ENCODE results near the gene OR52H1. TPM values are rescaled to one million over a fixed set of nuclear protein-coding genes. Genes with fewer than 3 reads are reported as not detected.
"Not testable (repeated sequence)": the region's sequence is repeated elsewhere in the genome, so short reads cannot be mapped to it uniquely, and the experiment has no call there.

Gene OR52H1
- not detected for polyA plus RNA-seq (ENCODE audit: insufficient read length)

DNA sequence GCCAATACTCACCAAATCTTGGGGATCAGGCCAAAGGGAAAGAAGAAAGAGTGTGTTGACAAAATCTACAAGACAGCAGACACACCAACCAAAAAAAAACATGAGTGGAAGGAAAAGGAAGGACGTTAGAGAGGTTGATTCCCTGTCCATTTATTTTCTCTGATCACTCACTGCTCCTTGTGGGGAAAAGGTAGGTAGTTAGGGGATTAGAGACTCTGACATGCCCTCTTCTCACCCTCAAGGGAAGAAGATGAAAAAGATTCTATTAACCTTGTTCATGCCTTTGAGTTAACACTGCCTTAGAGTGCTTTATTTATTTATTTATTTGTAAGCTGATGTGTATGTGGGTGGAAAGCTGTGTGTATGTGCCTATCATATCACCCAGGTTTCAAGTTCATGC is at the start of gene OR52H1:
TSS of gene OR52H1 (minus strand) at position 101 of the 400 bp plus-strand sequence. CDS start 3,035 bp downstream, outside the sequence.
- DNase-seq (ENCODE audit: low read depth): no peak

DNA sequence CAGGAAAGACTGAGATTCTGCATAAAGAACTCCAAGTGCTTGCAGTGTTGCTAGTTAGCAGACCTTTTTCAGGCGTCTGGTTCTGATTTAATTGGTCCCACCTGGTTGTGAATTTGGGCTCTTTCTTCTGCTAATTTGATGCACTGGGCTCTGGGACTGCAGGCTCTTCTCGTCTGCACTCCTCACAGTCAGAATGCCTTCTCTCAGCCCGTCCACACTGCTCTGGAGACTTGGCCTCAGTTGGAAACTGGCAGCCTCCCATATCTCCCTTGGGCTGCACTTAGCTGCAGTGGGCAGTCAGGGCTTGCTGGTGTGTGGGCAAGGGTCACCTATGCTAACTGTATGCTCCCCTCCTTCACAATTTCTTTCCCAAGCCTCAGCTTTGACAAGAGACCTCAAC is 49.6 kb upstream of the OR52H1 start:
- DNase-seq (ENCODE audit: low read depth): no peak

DNA sequence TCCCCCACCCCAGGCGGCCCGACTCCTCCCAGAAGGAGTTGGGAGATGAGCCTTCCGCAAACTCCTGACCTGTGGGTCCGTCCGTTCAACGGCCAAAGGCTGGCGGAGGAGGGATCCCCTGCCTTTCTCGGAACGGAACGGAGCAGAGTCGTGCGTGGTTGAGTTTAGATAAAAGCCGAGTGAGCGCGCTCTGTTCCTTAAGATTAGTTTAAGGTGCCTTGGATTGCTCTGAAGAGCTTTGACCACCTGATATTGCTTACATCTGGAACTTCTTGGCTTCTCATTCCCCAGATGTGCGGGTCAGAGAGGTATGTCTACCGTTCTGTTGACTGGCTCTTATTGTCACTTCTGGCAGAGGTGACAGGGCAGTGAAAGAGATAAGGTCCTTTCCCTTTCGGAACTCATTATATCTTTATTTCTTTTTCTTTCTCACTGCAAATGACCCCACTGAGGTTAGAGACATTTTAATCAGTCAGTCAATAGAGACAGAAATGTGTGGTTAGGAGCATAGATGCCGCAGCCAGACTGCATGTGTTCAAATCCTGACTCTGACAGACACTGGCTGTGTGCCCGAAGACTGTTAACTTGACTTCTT is 48.4 kb upstream of the OR52H1 start, which contains the start of gene TRIM6:
TSS of gene TRIM6 (plus strand) at position 31 of the 595 bp plus-strand sequence. CDS start at position 292, 261 bp downstream.
- no peak for DNase-seq (ENCODE audit: low read depth)

DNA sequence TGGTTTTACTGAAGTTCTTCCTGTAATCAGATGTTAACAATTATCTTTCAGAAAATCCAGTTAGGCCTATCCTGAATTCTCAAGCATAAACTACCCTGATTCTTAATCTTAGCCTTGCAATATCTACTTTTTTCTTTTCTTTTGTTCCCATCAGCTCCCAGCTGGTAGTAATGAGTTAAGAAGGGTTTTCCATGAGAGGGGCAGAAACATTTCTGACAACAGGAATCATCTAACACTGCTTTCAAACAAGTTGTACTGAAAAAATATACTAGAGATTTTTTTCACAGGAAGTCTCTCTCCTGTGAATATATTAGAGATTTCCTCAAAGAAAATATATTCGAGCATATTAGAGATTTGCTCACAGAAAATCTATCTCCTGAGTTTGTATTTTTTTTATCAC is 44.8 kb upstream of the OR52H1 start:
- DNase-seq (ENCODE audit: low read depth): no peak

DNA sequence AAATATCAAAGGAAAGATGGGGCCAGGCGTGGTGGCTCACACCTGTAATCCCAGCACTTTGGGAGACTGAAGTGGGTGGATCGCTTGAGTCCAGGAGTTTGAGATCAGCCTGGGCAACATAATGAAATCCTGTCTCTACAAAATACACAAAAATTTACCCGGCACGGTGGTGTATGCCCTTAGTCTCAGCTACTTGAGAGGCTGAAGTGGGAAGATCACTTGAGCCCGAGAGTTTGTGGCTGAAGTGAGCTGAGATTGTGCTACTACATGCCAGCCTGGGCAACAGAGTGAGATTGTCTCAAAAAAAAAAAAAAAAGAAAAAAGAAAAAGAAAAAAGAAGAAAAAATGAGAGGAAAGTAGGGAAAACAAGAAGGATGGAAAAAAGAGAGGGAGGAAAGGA is 44.3 kb upstream of the OR52H1 start:
- DNase-seq (ENCODE audit: low read depth): no peak

DNA sequence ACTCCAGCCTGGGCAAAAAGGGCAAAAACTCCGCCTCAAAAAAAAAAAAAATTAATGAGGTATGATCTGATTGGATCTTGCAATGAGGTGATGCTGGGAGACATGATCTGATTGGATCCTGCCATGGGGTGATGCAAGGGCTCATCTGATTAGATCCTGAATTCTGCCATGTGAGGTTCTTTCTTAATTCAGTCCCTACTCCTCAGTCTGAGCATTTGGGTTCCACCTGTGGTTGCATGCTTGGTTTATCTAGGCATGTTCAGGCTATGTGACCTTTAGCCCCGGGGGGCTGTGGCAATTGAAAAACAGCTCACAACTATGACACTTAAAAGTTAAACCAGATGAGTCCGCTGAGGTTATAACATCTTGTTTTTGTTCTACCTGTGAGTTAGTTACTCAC is 43.3 kb upstream of the OR52H1 start:
- no peak for DNase-seq (ENCODE audit: low read depth)

DNA sequence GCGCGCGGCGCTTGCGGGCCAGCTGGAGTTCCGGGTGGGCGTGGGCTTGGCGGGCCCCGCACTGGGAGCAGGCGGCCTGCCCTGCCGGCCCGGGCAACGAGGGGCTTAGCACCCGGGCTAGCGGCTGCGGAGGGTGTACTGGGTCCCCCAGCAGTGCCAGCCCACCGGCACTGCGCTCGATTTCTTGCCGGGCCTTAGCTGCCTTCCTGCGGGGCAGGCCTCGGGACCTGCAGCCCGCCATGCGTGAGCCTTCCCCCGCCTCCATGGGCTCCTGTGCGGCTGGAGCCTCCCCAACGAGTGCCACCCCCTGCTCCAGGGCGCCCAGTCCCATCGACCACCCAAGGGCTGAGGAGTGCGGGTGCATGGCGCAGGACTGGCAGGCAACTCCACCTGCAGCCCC is 41.6 kb upstream of the OR52H1 start:
- DNase-seq (ENCODE audit: low read depth): not testable (repeated sequence)

DNA sequence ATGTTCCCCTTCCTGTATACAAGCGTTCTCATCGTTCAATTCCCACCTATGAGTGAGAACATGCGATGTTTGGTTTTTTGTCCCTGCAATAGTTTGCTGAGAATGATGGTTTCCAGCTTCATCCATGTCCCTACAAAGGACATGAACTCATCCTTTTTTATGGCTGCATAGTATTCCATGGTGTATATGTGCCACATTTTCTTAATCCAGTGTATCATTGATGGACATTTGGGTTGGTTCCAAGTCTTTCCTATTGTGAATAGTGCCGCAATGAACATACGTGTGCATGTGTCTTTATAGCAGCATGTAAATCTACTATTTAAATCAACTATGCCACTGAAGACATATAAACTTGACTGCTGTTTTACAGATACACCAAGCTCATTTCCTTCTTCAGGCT is 36.1 kb upstream of the OR52H1 start:
- DNase-seq (ENCODE audit: low read depth): not testable (repeated sequence)

DNA sequence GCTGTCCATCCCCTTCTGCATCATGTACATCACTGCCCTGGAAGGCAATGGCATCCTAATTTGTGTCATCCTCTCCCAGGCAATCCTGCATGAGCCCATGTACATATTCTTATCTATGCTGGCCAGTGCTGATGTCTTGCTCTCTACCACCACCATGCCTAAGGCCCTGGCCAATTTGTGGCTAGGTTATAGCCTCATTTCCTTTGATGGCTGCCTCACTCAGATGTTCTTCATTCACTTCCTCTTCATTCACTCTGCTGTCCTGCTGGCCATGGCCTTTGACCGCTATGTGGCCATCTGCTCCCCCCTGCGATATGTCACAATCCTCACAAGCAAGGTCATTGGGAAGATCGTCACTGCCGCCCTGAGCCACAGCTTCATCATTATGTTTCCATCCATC is 32.7 kb upstream of the OR52H1 start:
- DNase-seq (ENCODE audit: low read depth): no peak

DNA sequence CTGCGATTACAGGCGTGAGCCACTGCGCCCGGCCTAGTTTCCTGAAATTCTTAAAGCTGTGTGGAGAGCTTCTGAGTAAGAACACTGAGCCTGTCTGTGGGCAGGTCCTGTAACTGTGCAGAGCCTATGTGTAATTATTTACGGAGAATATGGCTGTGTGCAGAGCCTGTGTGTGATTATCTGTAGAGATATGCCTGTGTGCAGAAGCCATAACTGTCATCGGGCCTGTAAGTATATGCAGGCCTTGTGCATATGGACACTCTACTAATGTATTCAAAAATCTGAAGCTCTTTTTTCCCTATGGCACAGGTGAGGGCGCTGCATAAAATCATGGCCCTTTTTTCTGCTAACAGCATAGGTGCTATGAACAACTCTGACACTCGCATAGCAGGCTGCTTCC is 32.2 kb upstream of the OR52H1 start, which contains the start of gene OR52B6:
TSS of gene OR52B6 (plus strand) at position 301 of the 400 bp plus-strand sequence. CDS start at position 301, 0 bp downstream.
- no peak for DNase-seq (ENCODE audit: low read depth)

DNA sequence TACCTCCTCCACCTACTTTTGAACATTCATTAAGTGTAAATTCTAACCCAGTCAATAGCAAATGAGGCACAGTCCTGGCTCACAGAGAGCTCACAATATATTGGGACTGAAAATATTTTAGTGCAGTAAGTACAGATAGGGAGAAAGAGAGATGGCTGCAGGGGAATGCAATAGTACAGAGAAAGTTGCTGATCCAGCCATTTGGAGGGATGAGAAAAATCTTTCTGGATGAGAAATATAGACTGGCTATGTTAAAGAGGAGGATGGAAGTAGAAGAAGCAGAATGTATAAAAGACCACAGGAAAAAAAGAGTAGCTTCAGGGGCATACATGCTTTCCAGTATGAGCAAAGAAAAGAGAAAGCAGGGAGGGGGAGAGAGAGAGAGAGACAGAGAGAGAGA is 28.8 kb upstream of the OR52H1 start:
- DNase-seq (ENCODE audit: low read depth): no peak

DNA sequence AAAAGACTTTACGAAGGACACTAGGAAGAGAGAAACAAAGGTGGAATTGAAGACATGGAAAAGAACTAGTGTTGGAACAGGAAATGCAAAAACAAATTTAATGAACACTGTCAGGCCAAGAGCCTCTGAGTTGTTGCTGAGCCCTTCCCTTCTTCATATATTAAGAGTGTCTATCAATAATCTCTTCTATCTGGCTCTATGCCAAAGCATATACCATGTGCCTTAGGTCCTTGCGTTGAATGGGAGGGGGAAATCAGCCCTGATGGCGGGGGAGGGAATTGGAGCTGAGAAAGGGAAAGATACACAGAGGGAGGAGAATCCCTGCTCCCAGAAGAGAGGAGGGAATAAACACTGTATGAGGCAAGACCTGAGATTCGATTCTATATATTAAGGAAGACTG is 26.8 kb upstream of the OR52H1 start:
- no peak for DNase-seq (ENCODE audit: low read depth)

DNA sequence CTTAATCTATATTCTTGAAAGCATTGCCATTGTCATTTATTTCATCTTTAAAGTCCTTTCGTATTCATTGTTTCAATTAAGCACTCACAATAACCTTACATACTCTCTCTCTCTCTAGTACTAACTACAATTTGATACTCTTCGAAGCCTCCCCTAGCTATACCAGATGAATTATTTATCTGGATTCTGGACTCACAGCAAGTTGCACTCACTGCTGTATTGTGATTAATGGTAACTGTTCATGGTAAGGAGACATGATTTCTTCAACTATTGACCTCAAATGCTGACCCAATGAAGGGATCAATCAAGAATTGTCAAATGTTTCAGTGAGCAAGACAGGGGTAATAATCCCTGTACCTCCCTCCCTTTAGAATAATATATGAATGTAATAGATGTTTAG is 26.3 kb upstream of the OR52H1 start:
- DNase-seq (ENCODE audit: low read depth): no peak

DNA sequence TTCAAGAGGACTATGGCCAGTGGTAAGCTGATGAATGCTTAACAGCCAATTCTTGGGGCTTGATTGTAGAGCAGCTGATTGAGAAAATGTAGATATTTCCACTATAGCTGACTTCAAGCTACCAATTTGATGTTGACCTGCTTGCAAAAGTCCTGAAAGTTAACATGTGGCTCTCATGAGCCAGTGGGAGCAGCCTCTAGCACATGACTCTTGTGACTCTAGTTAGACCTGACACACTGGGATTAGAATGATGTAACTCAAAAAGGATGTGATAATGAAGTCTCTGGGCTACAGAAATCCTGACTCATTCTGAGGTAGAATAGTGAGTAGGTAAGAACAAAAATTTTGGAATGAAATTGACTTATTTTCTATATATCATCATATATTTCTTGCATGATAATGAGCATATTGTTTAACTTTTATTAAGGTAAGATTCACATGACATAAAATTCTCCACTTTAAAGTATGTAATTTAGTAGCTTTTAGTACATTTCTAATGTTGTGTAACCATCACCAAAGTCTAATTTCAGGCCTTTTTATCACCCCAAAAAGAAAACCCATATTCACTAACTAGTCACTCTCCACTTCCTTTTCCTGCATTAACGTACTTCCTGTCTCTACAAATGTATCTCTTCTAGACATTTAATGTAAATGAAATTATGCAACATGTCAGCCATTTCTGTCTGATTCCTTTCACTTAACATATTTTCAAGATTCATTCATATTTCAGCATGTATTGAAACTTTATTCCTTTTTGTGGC is 16.1 kb upstream of the OR52H1 start:
- no peak for DNase-seq (ENCODE audit: low read depth)

DNA sequence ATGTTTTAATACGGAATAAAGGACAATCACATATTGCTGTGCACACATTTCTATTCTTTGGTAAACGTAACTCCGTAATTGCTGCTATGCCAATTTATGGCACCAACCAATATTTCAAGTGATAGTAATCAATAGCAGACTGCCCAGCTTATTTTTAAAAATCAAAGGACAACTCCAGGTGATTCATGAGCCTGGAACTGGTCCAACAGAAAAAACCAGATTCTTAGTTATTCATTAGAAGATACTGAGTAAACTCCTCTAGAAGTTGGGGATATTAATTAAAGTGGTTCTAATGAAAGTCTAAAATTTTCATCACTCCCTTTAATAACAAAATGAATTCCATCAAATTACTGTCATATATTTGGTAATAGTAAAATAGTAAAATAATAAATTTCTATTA is 9.4 kb upstream of the OR52H1 start:
- DNase-seq (ENCODE audit: low read depth): no peak

DNA sequence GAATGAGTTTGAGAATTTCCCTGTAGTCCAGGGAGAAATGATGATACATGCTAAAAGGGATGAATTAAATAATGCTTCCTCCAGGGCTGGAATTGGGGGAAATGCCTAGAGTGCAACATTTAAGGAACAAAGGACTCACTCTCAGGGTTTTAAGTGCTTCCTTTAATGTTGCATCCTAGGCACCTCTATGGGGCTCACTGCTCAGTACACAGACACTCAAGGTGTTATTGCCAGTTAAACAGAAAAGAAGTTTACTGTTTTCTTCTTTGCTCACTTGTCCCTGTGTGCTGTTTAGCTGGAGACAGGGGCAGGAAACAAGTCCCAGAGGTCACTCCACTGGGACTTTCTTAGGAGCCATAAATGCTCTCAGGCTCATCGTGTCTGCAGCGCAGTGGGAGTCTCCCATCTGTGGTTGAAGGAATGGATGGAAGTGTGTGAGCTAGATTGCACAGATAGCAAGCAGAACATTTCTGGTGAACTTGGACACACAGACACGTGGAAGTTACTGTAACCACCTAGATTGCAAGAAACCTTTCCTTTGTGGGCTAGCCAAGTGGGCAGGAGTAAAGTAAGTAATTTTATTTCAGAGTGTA is 8.4 kb upstream of the OR52H1 start:
- DNase-seq (ENCODE audit: low read depth): no peak

DNA sequence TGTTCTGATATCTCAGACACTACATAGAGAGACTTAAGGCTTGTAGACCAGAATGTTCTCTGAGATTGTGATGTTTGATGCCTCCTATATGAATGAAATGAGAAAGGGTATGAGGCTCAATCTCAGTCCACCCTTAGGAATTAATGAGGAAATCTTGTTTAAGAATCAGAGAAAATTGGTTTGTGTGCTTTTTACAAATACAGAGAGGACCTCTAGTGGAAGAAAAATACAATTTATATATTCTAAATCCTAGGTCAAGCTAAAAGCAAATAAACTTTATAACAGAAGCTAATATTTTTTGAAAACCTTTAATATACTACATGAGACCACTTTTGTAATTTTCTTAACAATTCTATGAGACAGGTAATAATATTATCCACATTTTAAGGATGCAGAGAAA is 5.0 kb upstream of the OR52H1 start:
- DNase-seq (ENCODE audit: low read depth): no peak

DNA sequence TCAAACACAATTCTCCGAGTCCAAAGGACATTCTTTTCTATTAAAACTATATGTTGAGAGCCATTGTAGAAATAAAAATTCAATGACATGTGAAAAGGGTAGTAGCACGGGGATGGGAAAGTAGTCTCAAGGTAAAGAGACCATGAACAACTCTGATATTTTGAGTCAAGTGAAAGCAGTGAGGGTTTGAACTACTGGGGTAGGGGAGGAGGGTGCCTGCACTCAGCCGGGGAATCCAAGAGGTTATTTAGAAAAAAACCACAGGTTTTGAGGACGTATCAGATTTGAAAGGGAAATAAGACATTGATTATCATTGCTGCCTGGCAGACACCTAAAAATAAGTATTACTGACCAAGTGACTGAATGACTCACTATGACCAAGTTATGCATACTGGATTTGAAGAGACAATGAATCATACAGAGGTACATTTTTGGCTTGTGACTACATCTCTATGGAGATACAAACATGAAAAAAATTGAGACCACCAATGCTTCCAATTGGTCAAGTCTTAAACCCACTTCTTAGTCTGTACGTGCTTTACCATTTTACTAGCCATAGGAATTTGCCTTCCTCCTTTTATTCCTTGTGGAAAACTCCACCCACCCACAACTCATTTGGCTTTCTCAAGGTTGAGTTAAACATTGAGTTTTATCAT is 2.2 kb upstream of the OR52H1 start:
- DNase-seq (ENCODE audit: low read depth): no peak

DNA sequence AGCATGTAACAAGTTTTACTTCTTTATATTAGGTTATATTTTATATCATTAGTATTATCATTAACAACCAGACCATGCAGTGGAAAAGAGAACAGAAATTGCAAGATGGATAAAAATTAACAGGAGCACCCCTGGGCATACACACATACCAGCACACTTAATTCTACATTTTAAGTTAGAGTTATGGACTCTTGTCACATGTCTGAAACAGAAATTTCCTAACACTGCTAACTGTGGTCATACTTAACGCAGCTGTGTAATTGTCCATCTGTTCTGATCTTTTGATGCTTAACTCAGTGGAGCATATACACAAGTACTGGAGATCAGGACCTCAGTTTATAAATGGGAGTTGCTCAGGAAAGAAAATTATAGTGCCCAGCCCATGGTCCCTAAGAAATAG is 358 bp downstream of the OR52H1 start:
- no peak for DNase-seq (ENCODE audit: low read depth)

DNA sequence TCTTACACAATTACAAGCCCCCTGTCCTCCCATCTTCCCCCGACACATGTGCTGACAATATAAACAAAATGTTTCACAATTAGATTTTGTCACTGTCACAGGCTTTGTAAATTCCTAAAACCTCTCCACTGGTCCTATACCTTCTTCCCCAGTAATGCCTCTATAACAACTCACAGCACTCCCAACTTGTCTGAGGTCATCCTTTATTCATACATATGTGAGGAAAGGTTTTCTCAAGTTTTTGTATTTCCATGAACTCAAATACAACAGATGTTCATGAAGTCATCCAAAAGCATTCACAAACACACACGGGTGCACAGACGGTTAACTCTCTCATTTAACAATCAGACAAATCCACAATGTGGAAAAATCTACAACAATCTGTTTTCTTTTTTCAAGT is 1.9 kb downstream of the OR52H1 start:
- no peak for DNase-seq (ENCODE audit: low read depth)

DNA sequence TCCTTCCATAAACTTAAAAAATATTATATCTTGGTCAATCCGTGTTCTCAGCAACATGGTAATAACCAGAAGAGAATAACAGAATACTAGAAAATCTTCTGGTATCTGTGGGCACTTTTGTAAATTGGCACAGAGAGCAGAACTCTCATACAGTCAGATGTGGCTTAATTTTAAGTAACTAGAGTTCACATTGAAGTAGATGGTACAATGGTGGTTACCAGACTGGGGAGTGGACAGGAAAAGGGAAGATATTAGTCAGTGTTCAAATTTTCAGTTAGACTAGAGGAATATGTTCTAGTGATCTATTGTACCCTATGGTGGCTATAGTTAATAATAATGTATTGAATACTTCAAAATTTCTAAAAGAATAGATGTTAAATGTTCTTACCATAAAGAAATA is 6.9 kb downstream of the OR52H1 start:
- DNase-seq (ENCODE audit: low read depth): no peak

DNA sequence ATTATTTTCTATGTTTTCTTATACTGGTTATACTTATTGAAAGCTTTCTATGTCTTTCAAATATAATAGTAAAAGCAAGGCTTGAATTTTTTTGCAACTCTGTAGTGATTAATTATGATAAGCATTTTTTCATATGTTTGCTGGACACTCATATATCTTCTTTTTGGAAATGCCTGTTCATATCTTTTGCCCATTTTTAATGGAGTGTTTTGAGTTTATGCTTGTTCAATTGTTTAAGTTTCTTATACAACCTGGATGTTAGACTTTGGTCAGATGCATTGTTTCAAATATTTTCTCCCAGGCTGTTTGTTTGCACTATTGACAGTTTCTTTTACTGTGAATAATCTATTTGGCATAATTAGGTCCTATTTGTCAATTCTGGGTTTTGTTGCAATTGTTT is 11.9 kb downstream of the OR52H1 start:
- DNase-seq (ENCODE audit: low read depth): no peak

Measured in forelimb muscle (tissue), 1 donor.